Muscle of leg (tissue), 11 donors: ENCODE results near the gene PPM1N. TPM values are rescaled to one million over a fixed set of nuclear protein-coding genes. Genes with fewer than 3 reads are reported as not detected.

ENCODE experiments used
- DNase-seq: peaks from one replicate; pipeline ENCODE4 v3.0.0; 2013
- H3K27ac ChIP-seq: one replicate; pipeline ENCODE4 v1.5.1; 2013; ENCODE audit warnings: mild to moderate bottlenecking, low read length, control low read depth
- H3K27me3 ChIP-seq: one replicate; pipeline ENCODE4 v1.6.1; 2013; ENCODE audit warnings: low read length; ENCODE audit not compliant: control insufficient read depth, insufficient read depth
- H3K36me3 ChIP-seq: one replicate; pipeline ENCODE4 v1.6.1; 2013; ENCODE audit warnings: low read length; ENCODE audit not compliant: control insufficient read depth, insufficient read depth
- H3K4me1 ChIP-seq: one replicate; pipeline ENCODE4 v1.6.1; 2013; ENCODE audit warnings: low read length; ENCODE audit not compliant: control insufficient read depth, insufficient read depth
- H3K4me3 ChIP-seq: one replicate; pipeline ENCODE4 v1.5.1; 2013; ENCODE audit warnings: low read length, control low read depth
- H3K9me3 ChIP-seq: replicated peaks from 2 replicates; pipeline ENCODE4 v1.6.1; 2013; ENCODE audit warnings: low read depth, low read length; ENCODE audit not compliant: control insufficient read depth
- WGBS: methylation state at CpG from one replicate; pipeline ENCODE4 v1.1.5; 2013; ENCODE audit warnings: missing lambda C conversion rate; ENCODE audit not compliant: insufficient coverage; 5-methylcytosine and 5-hydroxymethylcytosine counted together
- polyA plus RNA-seq, 8 donors: library from polyadenylated mRNA; unstranded; fragments of 120-200 nt; gene quantifications; one replicate each; pipeline versions ENCODE4 v1.2.1 to v1.2.3, GENCODE V29; 2013; ENCODE audit warnings: inconsistent platforms in 1 of 8, low replicate concordance in 1 of 8; ENCODE audit not compliant: insufficient read length in 8 of 8, insufficient read depth in 1 of 8
- total RNA-seq: library from RNA; stranded (reverse); fragments of 120-200 nt; gene quantifications from one replicate; pipeline ENCODE4 v1.2.4, GENCODE V29; 2013

Gene PPM1N
- total and polyA plus RNA-seq, 9 donors: 0.18 to 0.97 (median 0.55) TPM

GRCh38 chr19:45469945-45470761 lies 28.1 kb upstream of the PPM1N start:
- Histone ChIP-seq H3K36me3 (peaks cover 14% of the 10 kb centered on the region), H3K27me3 (peaks cover 58% of the 10 kb centered on the region), H3K27ac (peak overlapping the region; percentile 97), H3K9me3 (no peaks in the 10 kb centered on the region), H3K4me1 (peaks cover 50% of the 10 kb centered on the region), H3K4me3 (peak overlapping the region; percentile 99)
- WGBS: 77% methylated on average over 10 of the region's 33 CpGs
- DNase-seq: peak; percentile 72

GRCh38 chr19:45470762-45471081 lies 27.5 kb upstream of the PPM1N start:
- DNase-seq: no peak
- H3K36me3 ChIP-seq: peaks cover 14% of the 10 kb centered on the region
- peaks cover 50% of the 10 kb centered on the region for H3K4me1 ChIP-seq
- H3K9me3 ChIP-seq: no peaks in the 10 kb centered on the region
- H3K27ac ChIP-seq: no peak overlapping the region
- H3K27me3 ChIP-seq: peaks cover 62% of the 10 kb centered on the region
- H3K4me3 ChIP-seq: peak overlapping the region; percentile 99
- WGBS: 91% methylated on average over 13 of the region's 15 CpGs

GRCh38 chr19:45471111-45471930 lies 26.9 kb upstream of the PPM1N start:
- H3K4me1 ChIP-seq: peaks cover 50% of the 10 kb centered on the region
- 52% methylated on average over 3 of the region's 16 CpGs for WGBS
- H3K9me3 ChIP-seq: no peaks in the 10 kb centered on the region
- peaks cover 14% of the 10 kb centered on the region for H3K36me3 ChIP-seq
- DNase-seq: peak; percentile 54
- H3K27ac ChIP-seq: no peak overlapping the region
- H3K27me3 ChIP-seq: peaks cover 66% of the 10 kb centered on the region
- peak overlapping the region; percentile 99 for H3K4me3 ChIP-seq

GRCh38 chr19:45471931-45472562 lies 26.2 kb upstream of the PPM1N start:
- WGBS: 70% methylated on average over 2 of the region's 7 CpGs
- H3K4me3 ChIP-seq: no peak overlapping the region
- H3K27ac ChIP-seq: no peak overlapping the region

DNA sequence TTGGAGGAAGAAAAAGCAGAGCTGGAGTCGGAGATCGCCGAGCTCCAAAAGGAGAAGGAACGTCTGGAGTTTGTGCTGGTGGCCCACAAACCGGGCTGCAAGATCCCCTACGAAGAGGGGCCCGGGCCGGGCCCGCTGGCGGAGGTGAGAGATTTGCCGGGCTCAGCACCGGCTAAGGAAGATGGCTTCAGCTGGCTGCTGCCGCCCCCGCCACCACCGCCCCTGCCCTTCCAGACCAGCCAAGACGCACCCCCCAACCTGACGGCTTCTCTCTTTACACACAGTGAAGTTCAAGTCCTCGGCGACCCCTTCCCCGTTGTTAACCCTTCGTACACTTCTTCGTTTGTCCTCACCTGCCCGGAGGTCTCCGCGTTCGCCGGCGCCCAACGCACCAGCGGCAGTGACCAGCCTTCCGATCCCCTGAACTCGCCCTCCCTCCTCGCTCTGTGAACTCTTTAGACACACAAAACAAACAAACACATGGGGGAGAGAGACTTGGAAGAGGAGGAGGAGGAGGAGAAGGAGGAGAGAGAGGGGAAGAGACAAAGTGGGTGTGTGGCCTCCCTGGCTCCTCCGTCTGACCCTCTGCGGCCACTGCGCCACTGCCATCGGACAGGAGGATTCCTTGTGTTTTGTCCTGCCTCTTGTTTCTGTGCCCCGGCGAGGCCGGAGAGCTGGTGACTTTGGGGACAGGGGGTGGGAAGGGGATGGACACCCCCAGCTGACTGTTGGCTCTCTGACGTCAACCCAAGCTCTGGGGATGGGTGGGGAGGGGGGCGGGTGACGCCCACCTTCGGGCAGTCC lies 25.5 kb upstream of the PPM1N start:
- Histone ChIP-seq H3K4me1 (peaks cover 51% of the 10 kb centered on the region), H3K27ac (no peak overlapping the region), H3K36me3 (peaks cover 14% of the 10 kb centered on the region), H3K4me3 (no peak overlapping the region), H3K27me3 (peaks cover 72% of the 10 kb centered on the region), H3K9me3 (no peaks in the 10 kb centered on the region)
- WGBS: 18% methylated on average over 29 of the region's 44 CpGs
- peak; percentile 72 for DNase-seq

More at GRCh38 chr19:45471931-45472562, 26.2 kb upstream of the PPM1N start:
- Histone ChIP-seq H3K9me3 (no peaks in the 10 kb centered on the region), H3K4me1 (peaks cover 49% of the 10 kb centered on the region), H3K27me3 (peaks cover 70% of the 10 kb centered on the region), H3K36me3 (peaks cover 14% of the 10 kb centered on the region)
- no peak for DNase-seq

GRCh38 chr19:45473367-45473681 lies 24.9 kb upstream of the PPM1N start:
- WGBS: 11% methylated on average over 1 of the region's 5 CpGs
- Histone ChIP-seq H3K27ac (no peak overlapping the region), H3K9me3 (no peaks in the 10 kb centered on the region), H3K4me3 (no peak overlapping the region), H3K36me3 (peaks cover 14% of the 10 kb centered on the region), H3K4me1 (peaks cover 53% of the 10 kb centered on the region), H3K27me3 (peaks cover 72% of the 10 kb centered on the region)
- no peak for DNase-seq

DNA sequence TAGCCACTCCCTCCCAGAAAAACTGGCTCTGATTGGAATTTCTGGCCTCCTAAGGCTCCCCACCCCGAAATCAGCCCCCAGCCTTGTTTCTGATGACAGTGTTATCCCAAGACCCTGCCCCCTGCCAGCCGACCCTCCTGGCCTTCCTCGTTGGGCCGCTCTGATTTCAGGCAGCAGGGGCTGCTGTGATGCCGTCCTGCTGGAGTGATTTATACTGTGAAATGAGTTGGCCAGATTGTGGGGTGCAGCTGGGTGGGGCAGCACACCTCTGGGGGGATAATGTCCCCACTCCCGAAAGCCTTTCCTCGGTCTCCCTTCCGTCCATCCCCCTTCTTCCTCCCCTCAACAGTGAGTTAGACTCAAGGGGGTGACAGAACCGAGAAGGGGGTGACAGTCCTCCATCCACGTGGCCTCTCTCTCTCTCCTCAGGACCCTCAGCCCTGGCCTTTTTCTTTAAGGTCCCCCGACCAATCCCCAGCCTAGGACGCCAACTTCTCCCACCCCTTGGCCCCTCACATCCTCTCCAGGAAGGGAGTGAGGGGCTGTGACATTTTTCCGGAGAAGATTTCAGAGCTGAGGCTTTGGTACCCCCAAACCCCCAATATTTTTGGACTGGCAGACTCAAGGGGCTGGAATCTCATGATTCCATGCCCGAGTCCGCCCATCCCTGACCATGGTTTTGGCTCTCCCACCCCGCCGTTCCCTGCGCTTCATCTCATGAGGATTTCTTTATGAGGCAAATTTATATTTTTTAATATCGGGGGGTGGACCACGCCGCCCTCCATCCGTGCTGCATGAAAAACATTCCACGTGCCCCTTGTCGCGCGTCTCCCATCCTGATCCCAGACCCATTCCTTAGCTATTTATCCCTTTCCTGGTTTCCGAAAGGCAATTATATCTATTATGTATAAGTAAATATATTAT lies 24.3 kb upstream of the PPM1N start:
- peaks cover 72% of the 10 kb centered on the region for H3K27me3 ChIP-seq
- H3K27ac ChIP-seq: no peak overlapping the region
- H3K4me3 ChIP-seq: no peak overlapping the region
- H3K9me3 ChIP-seq: no peaks in the 10 kb centered on the region
- peak; percentile 80 for DNase-seq
- H3K36me3 ChIP-seq: peaks cover 14% of the 10 kb centered on the region
- WGBS: no CpG with 5 or more reads among the region's 27 CpGs
- peaks cover 48% of the 10 kb centered on the region for H3K4me1 ChIP-seq

GRCh38 chr19:45474606-45475521 lies 23.4 kb upstream of the PPM1N start:
- no peak overlapping the region for H3K27ac ChIP-seq
- DNase-seq: peak; percentile 86
- 60% methylated on average over 14 of the region's 28 CpGs for WGBS
- H3K4me3 ChIP-seq: no peak overlapping the region
- H3K4me1 ChIP-seq: peaks cover 45% of the 10 kb centered on the region
- H3K9me3 ChIP-seq: no peaks in the 10 kb centered on the region
- peaks cover 68% of the 10 kb centered on the region for H3K27me3 ChIP-seq
- H3K36me3 ChIP-seq: peaks cover 14% of the 10 kb centered on the region
